ENCODE data around the gene WWOX.
"Not testable (repeated sequence)": the region's sequence is repeated elsewhere in the genome, so short reads cannot be mapped to it uniquely, and the experiment has no call there.

Gene WWOX

GRCh38 chr16:78675312-78675711 lies 575.9 kb downstream of the WWOX start:
- no peak for DNase-seq

- DNase-seq, result no peak
These were observed 576.7 kb downstream of the WWOX start for GRCh38 chr16:78675951-78676792.

GRCh38 chr16:78677181-78677731 lies 577.8 kb downstream of the WWOX start:
- no peak for DNase-seq

- no peak for DNase-seq
These were observed 580.1 kb downstream of the WWOX start for GRCh38 chr16:78679546-78679945.

- DNase-seq, result no peak
These were observed 582.3 kb downstream of the WWOX start for GRCh38 chr16:78681743-78682142.

GRCh38 chr16:78684030-78684611 lies 584.7 kb downstream of the WWOX start:
- no peak for DNase-seq

GRCh38 chr16:78684655-78685375 lies 585.4 kb downstream of the WWOX start:
- no peak for DNase-seq

GRCh38 chr16:78686601-78687000 lies 587.1 kb downstream of the WWOX start:
- DNase-seq, result no peak

GRCh38 chr16:78689028-78689427 lies 589.6 kb downstream of the WWOX start:
- DNase-seq, result no peak

- DNase-seq, result no peak
These were observed 590.1 kb downstream of the WWOX start for GRCh38 chr16:78689536-78689935.

GRCh38 chr16:78690510-78690909 lies 591.1 kb downstream of the WWOX start:
- no peak for DNase-seq

- DNase-seq, result not testable (repeated sequence)
These were observed 592.3 kb downstream of the WWOX start for GRCh38 chr16:78691746-78692145.

GRCh38 chr16:78693496-78693895 lies 594.0 kb downstream of the WWOX start:
- no peak for DNase-seq

- no peak for DNase-seq
These were observed 595.0 kb downstream of the WWOX start for GRCh38 chr16:78694414-78694813.

- no peak for DNase-seq
These were observed 595.9 kb downstream of the WWOX start for GRCh38 chr16:78695391-78695790.

- DNase-seq, result no peak
These were observed 597.3 kb downstream of the WWOX start for GRCh38 chr16:78696797-78697196.

- no peak for DNase-seq
These were observed 598.0 kb downstream of the WWOX start for GRCh38 chr16:78697426-78697825.

- no peak for DNase-seq
These were observed 604.5 kb downstream of the WWOX start for GRCh38 chr16:78703936-78704335.

- no peak for DNase-seq
These were observed 605.0 kb downstream of the WWOX start for GRCh38 chr16:78704416-78704815.

GRCh38 chr16:78705694-78706093 lies 606.2 kb downstream of the WWOX start:
- no peak for DNase-seq

GRCh38 chr16:78706637-78707036 lies 607.2 kb downstream of the WWOX start:
- DNase-seq, result no peak

GRCh38 chr16:78709137-78709884 lies 609.9 kb downstream of the WWOX start:
- no peak for DNase-seq

- no peak for DNase-seq
These were observed 615.7 kb downstream of the WWOX start for GRCh38 chr16:78715106-78715505.

Measured in DMS79 (cell line).